Neutrophil (primary cell): ENCODE results near the gene CTNNAL1.
A peak's percentile ranks its signal among the peaks of the same experiment; 100 is the strongest.
"Not testable (repeated sequence)": the region's sequence is repeated elsewhere in the genome, so short reads cannot be mapped to it uniquely, and the experiment has no call there.

ENCODE experiments used
- H3K27ac ChIP-seq: fragments of 200-600 bp; sonication (generic); 2 replicates; pipeline ENCODE4 v1.5.1; 2016; ENCODE audit warnings: mild to moderate bottlenecking, moderate library complexity
- H3K27me3 ChIP-seq: fragments of 200-600 bp; sonication (generic); 2 replicates; pipeline ENCODE4 v1.6.0; 2016; ENCODE audit warnings: mild to moderate bottlenecking
- H3K36me3 ChIP-seq: fragments of 200-600 bp; sonication (generic); 2 replicates; pipeline ENCODE4 v1.5.1; 2017
- H3K4me1 ChIP-seq, 2 experiments: fragments of 200-600 bp in 1 of 2; sonication (generic) in 1 of 2; 1 replicate in 1 of 2; 2 replicates in 1 of 2; pipeline versions ENCODE4 v1.5.1 to v1.6.1; 2013 to 2016; ENCODE audit warnings: low read depth in 1 of 2, low read length in 1 of 2, mild to moderate bottlenecking in 1 of 2, moderate library complexity in 1 of 2; ENCODE audit not compliant: control insufficient read depth in 1 of 2, insufficient read depth in 1 of 2
- H3K4me3 ChIP-seq, 2 experiments: fragments of 200-600 bp in 1 of 2; sonication (generic) in 1 of 2; 1 replicate in 1 of 2; 2 replicates in 1 of 2; pipeline ENCODE4 v1.5.1; 2013 to 2016; ENCODE audit warnings: low read depth in 1 of 2, low read length in 1 of 2, mild to moderate bottlenecking in 1 of 2, moderate library complexity in 1 of 2
- H3K9me3 ChIP-seq: fragments of 200-600 bp; sonication (generic); 2 replicates; pipeline ENCODE4 v1.5.1; 2016
- CTCF ChIP-seq: fragments of 200-600 bp; sonication (generic); IDR thresholded peaks from 2 replicates; pipeline ENCODE4 v1.5.1; 2016; ENCODE audit warnings: antibody characterized with exemption

The CTNNAL1 gene

DNA sequence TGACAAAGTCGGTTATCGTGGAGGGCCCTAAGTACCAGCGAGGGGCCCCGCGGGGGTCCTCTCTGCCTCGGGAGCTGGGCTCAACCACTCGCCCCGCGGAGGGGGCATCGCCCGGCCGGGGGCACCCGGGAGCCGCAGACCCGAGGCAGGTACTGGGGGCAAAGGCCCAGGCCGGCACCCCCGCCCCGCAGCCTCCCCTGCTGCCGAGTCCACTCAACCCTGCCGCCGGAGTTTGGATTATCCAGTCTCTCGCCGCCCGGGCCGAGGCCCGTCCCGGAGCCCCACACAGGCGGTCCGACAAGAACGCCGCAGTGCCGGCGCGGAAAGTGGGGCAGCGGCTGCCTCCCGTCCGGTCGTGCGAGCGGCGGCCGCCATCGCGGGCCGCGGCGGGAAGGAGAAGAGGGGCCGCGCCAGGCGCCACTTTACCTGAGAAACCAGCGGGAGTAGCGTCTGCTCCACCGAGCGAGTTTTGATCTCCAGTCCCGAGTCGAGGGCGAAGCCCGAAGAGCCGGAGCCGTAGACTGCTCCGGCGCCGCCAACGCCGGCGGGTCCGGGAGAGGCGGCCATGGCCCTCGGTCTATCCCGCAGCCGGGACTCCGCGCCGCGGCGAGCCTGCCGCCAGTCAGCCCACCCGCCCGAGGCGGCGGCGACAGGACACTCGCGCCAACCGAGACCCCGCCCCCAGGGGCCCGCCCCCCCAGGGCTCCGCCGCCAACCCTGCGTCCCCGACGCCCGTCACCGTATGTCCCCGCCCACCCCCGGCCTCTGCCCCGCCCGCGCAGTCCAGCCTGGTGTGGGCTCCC, at the start of gene CTNNAL1:
Gene CTNNAL1, minus strand, starts transcription at position 624 of the 803 bp plus-strand sequence. Its CDS starts 57 bp downstream, at position 567.
- no peaks in the 10 kb centered on the region for H3K36me3 ChIP-seq
- H3K27ac ChIP-seq: peak within 1 kb of the TSS; percentile 58
- peaks cover 13% of the 10 kb centered on the region for H3K27me3 ChIP-seq
- H3K4me3 ChIP-seq: peak within 1 kb of the TSS; percentile 78 to 88
- peaks cover 17 to 26% of the 10 kb centered on the region in 2 experiments for H3K4me1 ChIP-seq
- TF ChIP-seq CTCF: no peak
- H3K9me3 ChIP-seq: no peaks in the 10 kb centered on the region

- TF ChIP-seq CTCF: no peak
- H3K4me3 ChIP-seq: no peak overlapping the region
- no peak overlapping the region for H3K27ac ChIP-seq
- H3K4me1 ChIP-seq: no peaks in the 10 kb centered on the region
- no peaks in the 10 kb centered on the region for H3K9me3 ChIP-seq
- H3K36me3 ChIP-seq: peaks cover 56% of the 10 kb centered on the region
- H3K27me3 ChIP-seq: no peaks in the 10 kb centered on the region
Observed at GRCh38 chr9:109062543-109062942, 49.2 kb upstream of the CTNNAL1 start.

GRCh38 chr9:109060191-109060590, 46.9 kb upstream of the CTNNAL1 start:
- no peak for TF ChIP-seq CTCF

DNA sequence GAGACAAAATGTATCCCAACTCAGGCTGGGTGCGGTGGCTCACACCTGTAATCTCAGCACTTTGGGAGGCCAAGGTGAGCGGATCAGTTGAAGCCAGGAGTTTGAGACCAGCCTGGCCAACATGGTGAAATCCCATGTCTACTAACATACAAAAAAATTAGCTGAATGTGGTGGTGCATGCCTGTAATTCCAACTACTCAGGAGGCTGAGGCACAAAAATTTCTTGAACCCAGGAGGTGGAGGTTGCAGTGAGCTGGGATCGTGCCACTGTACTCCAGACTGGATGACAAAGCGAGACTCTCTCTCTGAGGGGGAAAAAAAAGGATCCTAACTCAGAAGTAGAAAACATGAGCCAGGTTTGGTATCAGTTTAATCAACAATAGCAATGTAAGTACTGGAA, 39.8 kb upstream of the CTNNAL1 start:
- peaks cover 59% of the 10 kb centered on the region for H3K36me3 ChIP-seq
- not testable (repeated sequence) for H3K27me3 ChIP-seq, H3K27ac ChIP-seq, H3K9me3 ChIP-seq, H3K4me3 ChIP-seq, H3K4me1 ChIP-seq

More at GRCh38 chr9:109060191-109060590, 46.9 kb upstream of the CTNNAL1 start:
- Histone ChIP-seq H3K4me1 (no peaks in the 10 kb centered on the region), H3K27ac (no peak overlapping the region), H3K27me3 (no peaks in the 10 kb centered on the region), H3K9me3 (no peaks in the 10 kb centered on the region), H3K36me3 (peaks cover 54% of the 10 kb centered on the region), H3K4me3 (no peak overlapping the region)

DNA sequence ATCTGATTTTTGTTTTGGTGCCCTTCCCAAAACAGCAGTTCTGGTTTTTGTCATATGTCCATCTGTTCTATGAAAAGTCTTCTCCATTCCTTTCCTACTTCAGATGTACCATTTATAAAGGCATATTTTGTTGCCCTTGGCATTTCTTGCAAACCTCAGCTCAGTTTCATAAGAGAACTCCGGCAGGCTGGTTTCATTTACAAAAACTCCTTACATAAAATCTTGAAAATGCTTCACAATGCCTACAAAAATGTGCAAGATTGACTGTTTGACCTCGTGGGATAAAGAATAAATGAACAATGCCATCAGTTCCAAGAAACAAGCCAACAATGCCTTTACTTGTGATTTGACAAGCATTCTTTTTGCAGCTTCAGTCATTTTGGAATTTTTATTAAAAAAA, 39.1 kb upstream of the CTNNAL1 start:
- Histone ChIP-seq H3K9me3 (no peaks in the 10 kb centered on the region), H3K27ac (no peak overlapping the region), H3K27me3 (no peaks in the 10 kb centered on the region), H3K4me3 (no peak overlapping the region), H3K36me3 (peaks cover 66% of the 10 kb centered on the region), H3K4me1 (no peaks in the 10 kb centered on the region)
- TF ChIP-seq CTCF: no peak

DNA sequence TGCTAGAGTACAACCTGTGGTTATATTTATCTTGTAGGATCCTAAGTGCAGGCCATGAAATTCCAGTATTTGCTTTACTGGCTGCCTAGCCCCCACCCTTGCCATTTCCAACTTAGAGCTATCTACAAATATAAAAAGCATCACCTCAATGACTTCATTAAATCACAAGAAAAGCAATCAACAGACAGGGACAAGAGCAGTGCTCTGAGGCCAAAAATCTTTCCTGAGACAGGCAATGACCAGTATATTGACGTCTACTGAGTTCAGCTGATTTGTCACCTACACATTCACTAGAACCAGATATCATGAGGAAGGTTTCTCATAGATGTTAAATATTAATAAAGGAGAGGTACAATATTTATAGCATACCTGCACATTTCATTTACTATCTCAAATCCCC, 38.4 kb upstream of the CTNNAL1 start:
- Histone ChIP-seq H3K9me3 (no peaks in the 10 kb centered on the region), H3K27me3 (no peaks in the 10 kb centered on the region), H3K4me1 (no peaks in the 10 kb centered on the region), H3K27ac (no peak overlapping the region), H3K36me3 (peaks cover 66% of the 10 kb centered on the region), H3K4me3 (no peak overlapping the region)
- no peak for TF ChIP-seq CTCF
